IPS-NIHi7 (cell line): Measurements from ENCODE around the gene MARCHF10.
"Not testable (repeated sequence)": the region's sequence is repeated elsewhere in the genome, so short reads cannot be mapped to it uniquely, and the experiment has no call there.

ENCODE experiments used
- DNase-seq: peaks from one replicate; pipeline ENCODE4 v3.0.0; 2012; ENCODE audit warnings: mixed read lengths; ENCODE audit errors: extremely low spot score

MARCHF10 gene

GRCh38 chr17:62786646-62787045, 21.5 kb downstream of the MARCHF10 start:
- no peak for DNase-seq

DNA sequence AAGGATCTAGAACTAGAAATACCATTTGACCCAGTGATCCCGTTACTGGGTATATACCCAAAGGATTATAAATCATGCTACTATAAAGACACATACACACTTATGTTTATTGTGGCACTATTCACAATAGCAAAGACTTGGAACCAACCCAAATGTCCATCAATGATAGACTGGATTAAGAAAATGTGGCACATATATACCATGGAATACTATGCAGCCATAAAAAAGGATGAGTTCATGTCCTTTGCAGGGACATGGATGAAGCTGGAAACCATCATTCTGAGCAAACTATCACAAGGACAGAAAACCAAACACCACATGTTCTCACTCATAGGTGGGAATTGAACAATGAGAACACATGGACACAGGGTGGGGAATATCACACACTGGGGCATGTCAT, 22.1 kb downstream of the MARCHF10 start:
- not testable (repeated sequence) for DNase-seq

- DNase-seq, result no peak
These were observed 25.3 kb downstream of the MARCHF10 start for GRCh38 chr17:62782730-62783270.

- no peak for DNase-seq
These were observed 26.3 kb downstream of the MARCHF10 start for GRCh38 chr17:62781831-62782251.

- no peak for DNase-seq
These were observed 26.8 kb downstream of the MARCHF10 start for GRCh38 chr17:62781356-62781755.

GRCh38 chr17:62780951-62781350, 27.2 kb downstream of the MARCHF10 start:
- DNase-seq, result no peak

GRCh38 chr17:62780269-62780668, 27.8 kb downstream of the MARCHF10 start:
- no peak for DNase-seq

DNA sequence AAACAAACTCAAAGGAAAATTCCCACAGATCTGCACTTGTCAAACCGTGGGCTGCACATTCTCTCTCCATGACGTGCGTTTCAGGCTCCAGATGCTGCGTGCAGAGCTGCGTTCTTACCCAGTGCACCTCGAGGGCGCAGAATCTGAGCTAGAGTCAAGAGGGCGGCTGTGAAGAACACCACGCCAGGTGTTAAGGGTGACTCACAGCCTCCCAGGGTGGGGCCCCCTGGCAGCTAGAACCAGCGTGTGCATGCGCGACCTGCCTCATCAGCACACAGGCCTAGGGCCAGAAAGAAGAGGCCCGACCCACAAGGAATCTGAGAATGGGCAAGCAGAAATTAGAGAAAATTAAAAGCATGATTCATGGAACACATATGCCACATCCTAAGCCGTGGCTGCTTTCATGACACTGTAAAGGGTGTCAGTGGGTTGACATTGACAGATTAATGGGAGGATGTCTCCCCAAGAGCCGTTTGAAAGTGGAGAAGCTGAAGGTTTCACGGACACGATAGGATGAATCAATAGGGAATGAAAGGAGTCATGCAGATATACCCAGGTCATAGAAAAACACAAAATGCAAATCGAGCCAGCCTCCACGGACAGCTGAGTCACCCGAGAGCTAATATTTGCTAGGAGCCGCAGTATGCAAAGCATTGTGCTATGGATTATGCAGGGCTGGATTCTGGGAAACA, 29.0 kb downstream of the MARCHF10 start:
- DNase-seq, result no peak

GRCh38 chr17:62775876-62776275, 32.2 kb downstream of the MARCHF10 start:
- DNase-seq, result no peak

DNA sequence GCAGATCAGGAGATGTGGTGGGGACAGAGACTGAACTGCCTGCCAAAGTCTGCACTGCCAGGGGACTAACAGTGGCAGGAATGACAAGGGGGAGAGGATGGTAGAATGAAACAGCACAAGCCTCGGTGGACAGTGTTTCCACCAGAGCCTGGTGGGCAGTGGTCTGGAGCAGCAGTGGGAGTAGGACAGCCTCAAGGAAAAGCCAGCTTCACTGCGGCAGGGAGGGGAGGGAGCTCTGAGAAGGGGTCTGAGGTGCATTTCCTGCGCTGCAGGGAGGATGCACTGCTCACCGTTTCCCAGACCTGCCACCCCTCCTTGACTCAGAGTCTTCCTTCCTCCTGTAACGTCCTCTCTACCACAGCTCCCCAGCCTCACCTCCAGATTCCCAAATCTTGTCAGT, 33.8 kb downstream of the MARCHF10 start:
- DNase-seq, result no peak

- DNase-seq, result no peak
These were observed 40.1 kb downstream of the MARCHF10 start for GRCh38 chr17:62767997-62768396.

DNA sequence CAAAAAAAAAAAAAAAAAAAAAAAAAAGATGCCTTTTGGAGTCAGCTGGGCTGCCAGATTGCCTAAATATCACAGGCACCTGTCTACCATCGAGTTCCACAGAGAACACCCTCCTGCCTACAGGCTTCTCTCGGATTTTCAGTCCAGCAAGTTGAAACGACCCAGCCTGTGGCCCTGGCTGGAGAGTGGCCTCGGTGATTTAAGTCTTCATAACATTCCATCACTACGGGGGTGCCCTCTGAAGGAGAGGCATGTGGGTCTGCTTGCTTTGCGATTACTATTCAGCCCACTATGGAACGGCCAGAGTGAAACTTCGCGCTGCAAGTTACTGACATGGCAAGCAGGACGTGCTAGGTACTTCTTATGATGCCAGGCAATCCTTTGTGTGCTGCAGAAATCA, 42.8 kb downstream of the MARCHF10 start:
- no peak for DNase-seq

- DNase-seq, result no peak
These were observed 44.1 kb downstream of the MARCHF10 start for GRCh38 chr17:62763891-62764600.

DNA sequence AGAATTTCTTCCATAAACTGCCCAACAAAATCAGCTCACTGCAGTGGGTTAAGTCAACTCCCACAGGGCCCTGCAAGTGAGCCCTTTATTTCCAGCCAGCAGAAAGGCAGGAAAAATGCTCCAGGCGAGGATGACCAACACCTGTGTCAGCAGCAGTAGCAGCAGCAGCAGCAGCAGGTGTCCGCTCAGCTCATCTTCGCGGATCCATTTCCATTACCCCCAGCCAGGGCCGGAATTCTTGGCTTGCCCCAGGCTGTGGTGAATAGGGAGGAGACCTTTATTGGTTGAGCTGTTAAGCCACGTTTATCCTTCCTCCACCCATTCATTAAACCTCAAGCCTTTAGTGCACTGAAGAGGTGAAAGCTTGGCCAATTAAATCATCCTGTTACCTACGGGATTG, 46.2 kb downstream of the MARCHF10 start:
- DNase-seq, result peak; percentile 85

DNA sequence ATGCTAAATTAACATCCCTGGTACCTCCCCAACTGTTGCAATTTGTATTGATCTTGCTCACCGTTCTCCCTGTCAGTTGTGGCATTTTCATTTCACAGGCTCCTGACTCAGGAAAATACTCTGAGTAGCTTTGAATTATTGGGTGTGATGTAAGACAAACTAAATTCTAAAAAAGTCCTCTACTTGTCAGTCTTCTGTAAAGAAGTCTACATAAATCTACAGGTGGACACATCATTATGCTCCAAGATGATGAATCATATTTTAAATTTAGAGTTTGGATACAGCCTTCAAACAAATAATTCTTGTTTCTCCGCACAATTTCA, 47.2 kb downstream of the MARCHF10 start:
- DNase-seq, result no peak

GRCh38 chr17:62760059-62760944, 47.8 kb downstream of the MARCHF10 start:
- no peak for DNase-seq

DNA sequence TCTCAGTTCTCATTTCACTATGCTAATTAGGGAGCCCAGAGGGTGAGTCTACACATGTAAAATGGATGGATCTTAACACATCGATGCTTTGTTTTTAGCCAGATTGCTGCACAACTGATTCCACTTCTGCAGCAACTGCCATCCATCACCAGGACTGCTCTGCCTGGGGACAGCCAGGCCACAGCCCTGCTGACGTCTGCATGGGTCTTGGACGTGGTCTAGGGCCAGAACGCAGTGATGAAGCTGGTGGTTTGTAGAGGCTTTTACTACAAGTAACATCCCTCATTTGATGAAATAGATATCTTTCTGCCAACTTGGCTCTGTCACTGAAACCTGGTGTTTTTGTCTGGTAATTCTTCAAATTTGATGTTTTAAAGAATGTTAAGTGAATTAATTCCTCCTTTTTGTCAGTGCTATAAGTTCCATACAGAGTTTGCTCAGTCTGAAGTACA, 50.6 kb downstream of the MARCHF10 start:
- DNase-seq, result no peak

DNA sequence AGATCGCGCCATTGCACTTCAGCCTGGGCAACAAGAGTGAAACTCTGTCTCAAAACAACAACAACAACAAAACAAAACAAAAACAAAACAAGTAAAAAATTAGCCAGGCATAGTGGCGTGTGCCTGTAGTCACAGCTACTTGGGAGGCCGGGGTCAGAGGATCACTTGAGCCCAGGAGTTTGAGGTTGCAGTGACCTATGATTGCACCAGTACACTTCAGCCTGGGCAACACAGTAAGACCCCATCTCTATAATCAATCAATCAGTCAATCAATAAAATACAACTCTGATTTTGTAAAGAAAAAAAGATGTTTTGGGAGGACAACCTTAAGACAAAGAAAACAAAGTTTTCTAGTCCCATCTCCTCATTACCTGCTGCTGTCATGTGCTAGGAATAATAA, 51.9 kb downstream of the MARCHF10 start:
- DNase-seq, result no peak

DNA sequence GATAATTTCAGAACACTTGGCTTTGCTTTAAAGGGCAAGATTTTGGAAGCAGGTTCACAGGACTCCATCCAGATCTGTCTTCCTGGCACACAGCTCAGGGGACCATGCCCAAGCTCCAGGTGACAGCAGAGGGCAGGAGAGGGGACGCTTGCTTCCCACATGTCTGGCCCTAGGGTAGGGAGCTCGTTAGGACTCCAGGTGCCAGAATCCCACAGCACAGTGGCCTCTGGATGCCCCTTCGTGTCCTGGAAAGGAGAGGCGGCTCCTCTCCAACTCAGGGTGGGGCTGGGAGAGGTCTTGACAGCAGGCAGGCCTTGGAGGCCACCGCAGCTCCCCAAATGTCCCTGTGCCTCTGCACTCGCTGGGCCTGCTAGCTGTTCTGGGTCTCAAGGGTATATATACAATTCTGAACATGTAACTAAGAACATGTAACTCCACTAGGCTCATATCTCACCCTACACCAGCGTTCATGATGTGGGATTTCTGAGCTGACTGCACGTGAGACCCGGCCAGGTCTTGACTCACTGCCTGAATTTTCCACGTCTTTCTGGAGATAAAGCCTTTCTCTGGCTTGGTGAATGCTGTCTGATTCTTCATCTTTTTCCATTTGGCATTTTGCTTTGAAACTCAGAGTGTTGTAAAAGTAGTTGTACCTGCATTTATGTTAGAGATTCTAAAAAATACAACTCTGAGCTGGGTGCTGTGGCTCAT, 52.8 kb downstream of the MARCHF10 start:
- DNase-seq, result peak; percentile 37

DNA sequence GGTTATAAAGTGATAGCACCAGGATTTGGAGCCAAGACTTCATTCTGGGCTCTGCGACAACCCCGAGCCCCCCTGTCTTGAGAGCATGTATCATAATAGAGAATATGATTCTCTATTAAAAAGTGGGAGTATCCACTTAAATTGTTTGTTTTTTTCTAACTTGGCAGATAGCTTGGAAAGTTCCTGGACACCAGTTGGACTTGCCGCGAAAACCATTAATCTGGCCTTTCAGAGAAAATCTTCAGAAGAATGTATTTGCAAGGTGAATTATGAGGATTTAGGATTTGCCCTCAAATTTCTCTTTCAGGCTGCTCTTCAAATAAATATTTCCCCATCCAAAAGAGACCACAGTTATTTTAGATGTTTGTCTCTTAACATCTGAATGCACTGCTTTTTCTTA, 53.5 kb downstream of the MARCHF10 start:
- no peak for DNase-seq

DNA sequence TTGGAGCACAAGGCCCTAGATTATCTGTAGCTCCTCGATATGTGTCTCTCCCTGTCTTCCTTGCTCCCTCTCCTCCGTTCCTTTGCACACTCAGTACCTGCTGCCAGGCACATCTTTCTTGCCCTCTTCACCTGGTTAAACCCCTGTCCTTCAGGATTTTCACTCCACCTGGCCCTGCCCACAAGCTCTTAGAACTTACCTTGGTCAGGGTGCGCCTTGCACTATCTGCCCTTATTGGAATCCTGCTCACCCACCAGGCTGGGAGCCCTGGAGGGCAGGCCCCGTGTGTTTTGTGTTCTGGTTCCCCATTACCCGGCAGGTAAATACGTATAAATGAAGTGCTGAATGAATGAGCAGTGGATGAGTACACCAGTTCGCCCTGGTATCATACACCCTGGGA, 54.6 kb downstream of the MARCHF10 start:
- DNase-seq, result no peak
